Measurements from ENCODE around the gene NAPEPLD.

DNA sequence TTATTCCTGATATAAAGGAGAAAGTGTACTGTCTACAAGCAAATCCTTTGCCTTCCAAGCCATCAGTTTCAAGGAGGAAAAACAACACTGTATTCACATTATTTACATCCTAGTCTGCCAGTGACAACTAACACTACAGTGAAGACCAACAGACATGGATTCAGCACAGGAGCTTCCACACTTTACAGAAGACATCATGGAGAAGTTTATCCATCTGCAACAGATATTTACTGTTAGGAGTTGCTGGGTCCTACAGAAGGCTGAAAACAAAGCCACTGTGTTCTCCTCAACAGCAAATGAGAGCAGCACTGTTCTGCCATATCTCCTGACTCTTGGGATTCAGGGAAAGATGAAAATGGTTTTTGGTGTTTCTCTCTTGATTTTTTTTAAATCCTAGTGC, 31.9 kb downstream of the NAPEPLD start:
- TF ChIP-seq, protein P1, sequence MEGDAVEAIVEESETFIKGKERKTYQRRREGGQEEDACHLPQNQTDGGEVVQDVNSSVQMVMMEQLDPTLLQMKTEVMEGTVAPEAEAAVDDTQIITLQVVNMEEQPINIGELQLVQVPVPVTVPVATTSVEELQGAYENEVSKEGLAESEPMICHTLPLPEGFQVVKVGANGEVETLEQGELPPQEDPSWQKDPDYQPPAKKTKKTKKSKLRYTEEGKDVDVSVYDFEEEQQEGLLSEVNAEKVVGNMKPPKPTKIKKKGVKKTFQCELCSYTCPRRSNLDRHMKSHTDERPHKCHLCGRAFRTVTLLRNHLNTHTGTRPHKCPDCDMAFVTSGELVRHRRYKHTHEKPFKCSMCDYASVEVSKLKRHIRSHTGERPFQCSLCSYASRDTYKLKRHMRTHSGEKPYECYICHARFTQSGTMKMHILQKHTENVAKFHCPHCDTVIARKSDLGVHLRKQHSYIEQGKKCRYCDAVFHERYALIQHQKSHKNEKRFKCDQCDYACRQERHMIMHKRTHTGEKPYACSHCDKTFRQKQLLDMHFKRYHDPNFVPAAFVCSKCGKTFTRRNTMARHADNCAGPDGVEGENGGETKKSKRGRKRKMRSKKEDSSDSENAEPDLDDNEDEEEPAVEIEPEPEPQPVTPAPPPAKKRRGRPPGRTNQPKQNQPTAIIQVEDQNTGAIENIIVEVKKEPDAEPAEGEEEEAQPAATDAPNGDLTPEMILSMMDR (conservative IDR thresholded peaks at IDR 0.05) = no peak
- TF ChIP-seq EZH2 (IDR thresholded peaks at IDR 0.05; ENCODE audit: low read depth) = no peak

Data from PC-9 (cell line).